Endothelial cell of umbilical vein (primary cell): ENCODE measurements around the gene TBC1D30. TPM values are rescaled to one million over a fixed set of nuclear protein-coding genes. Genes with fewer than 3 reads are reported as not detected.

Experiments
- BruUV-seq: library from RNA; stranded (reverse); fragments of 400-500 nt; replicated peaks from 2 replicates; lab custom pipeline; 2021; lab: Mats Ljungman, UMichigan
- CTCF ChIA-PET: fragments of 300-600, 350-600 bp; sonication (Branson Sonifier 250); formaldehyde crosslinking; loops from one replicate; lab custom pipeline; 2021; ENCODE audit warnings: antibody characterized with exemption, inconsistent platforms; lab: Charles Lee
- POLR2A ChIA-PET: fragments of 300-600, 350-600 bp; sonication (Branson Sonifier 250); formaldehyde crosslinking; loops from one replicate; lab custom pipeline; 2021; ENCODE audit warnings: antibody characterized with exemption, inconsistent platforms; lab: Charles Lee
- DNase-seq: peaks from one replicate; pipeline ENCODE4 v3.0.0-alpha.2; 2011; ENCODE audit warnings: low read depth, low spot score
- FAIRE-seq: peaks from 2 replicates; lab custom pipeline; 2011; peaks lifted over from hg19 to GRCh38; lab: Jason Lieb, UNC
- H2AFZ ChIP-seq: 2 replicates; pipeline ENCODE4 v1.6.0; 2012; ENCODE audit warnings: low read depth, low read length, control low read depth, inconsistent platforms
- H3K27ac ChIP-seq: 2 replicates; pipeline ENCODE4 v1.5.1; 2011; ENCODE audit warnings: low read depth, mild to moderate bottlenecking, control low read depth, low read length, moderate library complexity; ENCODE audit not compliant: insufficient read depth
- H3K27me3 ChIP-seq, 2 experiments: 2 replicates each; pipeline versions ENCODE4 v1.6.0 to v1.6.1; 2011; ENCODE audit warnings: low read length in 2 of 2, mixed read lengths in 1 of 2; ENCODE audit not compliant: control insufficient read depth in 2 of 2, insufficient read depth in 2 of 2
- H3K36me3 ChIP-seq, 2 experiments: 2 replicates in 1 of 2; 3 replicates in 1 of 2; pipeline ENCODE4 v1.5.1; 2011; ENCODE audit warnings: low read length in 2 of 2, mild to moderate bottlenecking in 1 of 2, moderate library complexity in 1 of 2; ENCODE audit not compliant: control insufficient read depth in 2 of 2, insufficient read depth in 2 of 2; ENCODE audit errors: extremely low read depth in 1 of 2
- H3K4me1 ChIP-seq: 3 replicates; pipeline ENCODE4 v1.5.1; 2011; ENCODE audit warnings: mild to moderate bottlenecking, low read length; ENCODE audit not compliant: control insufficient read depth, insufficient read depth; ENCODE audit errors: extremely low read depth
- H3K4me2 ChIP-seq: 2 replicates; pipeline ENCODE4 v1.6.1; 2011; ENCODE audit warnings: low read length, control low read depth, mixed read lengths; ENCODE audit not compliant: insufficient read depth
- H3K4me3 ChIP-seq, 3 experiments: fragments of 200-600 bp in 1 of 3; sonication (generic), shearing (Covaris generic) in 1 of 3; replicated peaks in 1 of 3; 2 replicates each; pipeline ENCODE4 v1.5.1; 2011 to 2016; ENCODE audit warnings: control low read depth in 3 of 3, low read length in 3 of 3, mild to moderate bottlenecking in 2 of 3, inconsistent platforms in 1 of 3, low read depth in 1 of 3, moderate library complexity in 1 of 3; ENCODE audit not compliant: insufficient read depth in 1 of 3
- H3K79me2 ChIP-seq: 2 replicates; pipeline ENCODE4 v1.6.0; 2012; ENCODE audit warnings: low read length, inconsistent platforms; ENCODE audit not compliant: control insufficient read depth, insufficient read depth
- H3K9ac ChIP-seq: replicated peaks from 2 replicates; pipeline ENCODE3; 2011; ENCODE audit warnings: low read length, control low read depth; ENCODE audit not compliant: insufficient read depth; ENCODE audit errors: extremely low read depth
- H3K9me1 ChIP-seq: replicated peaks from 3 replicates; pipeline ENCODE4 v1.6.0; 2011; ENCODE audit warnings: mild to moderate bottlenecking, low read length; ENCODE audit not compliant: control insufficient read depth, insufficient read depth; ENCODE audit errors: extremely low read depth
- H3K9me3 ChIP-seq: replicated peaks from 2 replicates; pipeline ENCODE4 v1.5.1; 2012; ENCODE audit warnings: low read length, inconsistent platforms; ENCODE audit not compliant: control insufficient read depth, insufficient read depth
- H4K20me1 ChIP-seq: replicated peaks from 2 replicates; pipeline ENCODE3; 2011; ENCODE audit warnings: mild to moderate bottlenecking, low read length; ENCODE audit not compliant: control insufficient read depth, insufficient read depth; ENCODE audit errors: extremely low read depth
- EZH2 ChIP-seq: IDR thresholded peaks from 2 replicates; pipeline ENCODE4 v1.6.1; 2012; ENCODE audit warnings: borderline replicate concordance, low read depth, mild to moderate bottlenecking, moderate library complexity, low read length, inconsistent platforms; ENCODE audit not compliant: severe bottlenecking
- FOS ChIP-seq: IDR thresholded peaks from 2 replicates; pipeline ENCODE4 v1.6.1; 2011; ENCODE audit warnings: mild to moderate bottlenecking, low read length, moderate library complexity, borderline replicate concordance; ENCODE audit not compliant: insufficient read depth
- GATA2 ChIP-seq: IDR thresholded peaks from 2 replicates; pipeline ENCODE4 v1.7.0; 2011; ENCODE audit warnings: low read depth, mild to moderate bottlenecking, moderate library complexity, mixed read lengths, low read length; ENCODE audit not compliant: insufficient read length, insufficient read depth
- JUN ChIP-seq: IDR thresholded peaks from 2 replicates; pipeline ENCODE4 v1.6.1; 2011; ENCODE audit warnings: borderline replicate concordance, low read depth; ENCODE audit not compliant: insufficient read length, insufficient read depth
- MYC ChIP-seq: IDR thresholded peaks from one replicate; pipeline ENCODE4 v1.6.1; 2011; ENCODE audit warnings: mild to moderate bottlenecking, low read depth, low read length
- POLR2A ChIP-seq: IDR thresholded peaks from 2 replicates; pipeline ENCODE4 v1.6.1; 2012; ENCODE audit warnings: low read depth, mild to moderate bottlenecking, control low read depth, low read length
- POLR2AphosphoS5 ChIP-seq: IDR thresholded peaks from 2 replicates; pipeline ENCODE4 v1.6.1; 2012; ENCODE audit warnings: low read depth, mild to moderate bottlenecking, control low read depth, low read length, moderate library complexity; ENCODE audit not compliant: insufficient read depth
- dilution Hi-C: fragments of 300-500 bp; cut with MboI; formaldehyde crosslinking; loops from one replicate; pipeline ENCODE4 v1.15.0; 2019; ENCODE audit warnings: low sequenced_read_pairs; ENCODE audit not compliant: extremely low pct_ligation_motif_present
- intact Hi-C: fragments of 100-400 bp; cut with micrococcal nuclease; formaldehyde crosslinking; loops from one replicate; pipeline ENCODE4 v1.10.0; 2022
- polyA plus RNA-seq, 4 experiments: library from polyadenylated mRNA; depleted of rRNA in 3 of 4; stranded (reverse) in 3 of 4; unstranded in 1 of 4; fragments of >200 nt; gene quantifications; 2 replicates each; pipeline versions ENCODE4 v1.2.1 to v1.2.3, GENCODE V29; 2011 to 2012; ENCODE audit warnings: missing spikeins in 1 of 4
- total RNA-seq: library from RNA; stranded (reverse); gene quantifications from 2 replicates; pipeline ENCODE4 v1.2.3, GENCODE V29; 2021
- TF ChIP-seq, protein P1 (sequence below), 2 donors: IDR thresholded peaks; 1 replicate in 1 of 2; 2 replicates in 1 of 2; pipeline ENCODE4 v1.5.1; 2011; ENCODE audit warnings: low read length in 2 of 2, mild to moderate bottlenecking in 2 of 2, moderate library complexity in 2 of 2, control low read depth in 1 of 2, inconsistent platforms in 1 of 2, low read depth in 1 of 2; ENCODE audit not compliant: insufficient read depth in 1 of 2; ENCODE audit errors: extremely low read depth in 1 of 2
- TF ChIP-seq, protein P2 (sequence below): IDR thresholded peaks from 2 replicates; pipeline ENCODE4 v1.6.1; 2011; ENCODE audit not compliant: insufficient read depth, insufficient read length

The TBC1D30 gene
- total and polyA plus RNA-seq, 2 donors (not counting 3 experiments of a cell fraction or from before 2014, with no cell fraction given) = 4.4 to 7.6 TPM

DNA sequence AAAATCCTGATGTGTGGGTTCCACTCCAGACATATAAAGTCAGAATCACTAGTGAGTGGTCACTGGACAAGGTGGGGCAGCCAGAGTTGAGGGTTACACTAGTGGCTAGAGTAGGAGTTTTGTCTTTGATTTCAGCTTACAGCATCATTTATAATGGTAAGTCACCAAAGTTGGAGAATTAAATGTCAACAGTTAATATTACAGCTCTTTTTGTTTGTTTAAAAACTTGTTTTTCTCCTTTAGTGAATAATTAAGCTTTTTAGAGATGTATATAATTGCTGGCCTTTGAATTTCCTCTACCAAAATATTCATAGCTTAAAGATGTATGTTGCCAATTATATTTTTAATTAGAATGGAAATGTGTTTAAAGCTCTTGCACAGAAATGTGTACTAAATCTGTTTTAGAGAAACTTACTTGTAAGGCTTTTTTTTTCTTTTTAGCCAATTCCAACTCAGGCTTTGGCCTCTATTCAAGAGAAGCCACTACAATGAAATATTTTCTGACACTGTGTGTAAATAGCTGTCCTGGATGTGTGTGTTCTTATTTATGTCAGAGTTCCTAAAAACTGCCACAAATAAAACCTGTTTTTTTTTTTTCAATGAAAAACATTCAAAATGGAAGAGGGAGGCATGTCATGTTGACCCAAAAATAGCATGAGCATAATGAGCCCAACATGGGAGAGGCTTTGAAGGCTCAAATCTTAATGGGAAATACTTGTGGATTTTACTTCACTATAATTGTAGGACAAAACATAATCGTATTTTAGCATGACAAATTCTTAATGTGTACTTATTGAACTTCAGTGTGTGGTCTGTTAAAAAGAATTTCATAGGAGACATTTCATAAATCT, 92.2 kb downstream of the TBC1D30 start:
- Histone ChIP-seq H3K4me2 (no peak overlapping the region), H2AFZ (no peak overlapping the region), H3K36me3 (no peaks in the 10 kb centered on the region), H3K9me3 (no peaks in the 10 kb centered on the region), H3K27me3 (peaks cover 18 to 24% of the 10 kb centered on the region in 2 experiments), H3K4me1 (no peaks in the 10 kb centered on the region), H3K27ac (no peak overlapping the region), H3K4me3 (no peak overlapping the region), H4K20me1 (no peaks in the 10 kb centered on the region), H3K79me2 (no peaks in the 10 kb centered on the region), H3K9ac (no peak overlapping the region), H3K9me1 (no peaks in the 10 kb centered on the region)
- BruUV-seq = no TSS peak
- dilution Hi-C loops = no loop called here
- CTCF ChIA-PET = interaction anchor here (1.4 kb wide), 1 partner anchor 10 kb away, joined by 3 read pairs; no protein-coding TSS in a partner anchor
- POLR2A ChIA-PET = no interaction called here
- DNase-seq = no peak
- no peak for FAIRE-seq
- intact Hi-C loops = no loop called here
- TF ChIP-seq POLR2A (no peak), MYC (no peak), POLR2AphosphoS5 (no peak), GATA2 (no peak), JUN (no peak), FOS (no peak), EZH2 (no peak)
- TF ChIP-seq, protein P1, sequence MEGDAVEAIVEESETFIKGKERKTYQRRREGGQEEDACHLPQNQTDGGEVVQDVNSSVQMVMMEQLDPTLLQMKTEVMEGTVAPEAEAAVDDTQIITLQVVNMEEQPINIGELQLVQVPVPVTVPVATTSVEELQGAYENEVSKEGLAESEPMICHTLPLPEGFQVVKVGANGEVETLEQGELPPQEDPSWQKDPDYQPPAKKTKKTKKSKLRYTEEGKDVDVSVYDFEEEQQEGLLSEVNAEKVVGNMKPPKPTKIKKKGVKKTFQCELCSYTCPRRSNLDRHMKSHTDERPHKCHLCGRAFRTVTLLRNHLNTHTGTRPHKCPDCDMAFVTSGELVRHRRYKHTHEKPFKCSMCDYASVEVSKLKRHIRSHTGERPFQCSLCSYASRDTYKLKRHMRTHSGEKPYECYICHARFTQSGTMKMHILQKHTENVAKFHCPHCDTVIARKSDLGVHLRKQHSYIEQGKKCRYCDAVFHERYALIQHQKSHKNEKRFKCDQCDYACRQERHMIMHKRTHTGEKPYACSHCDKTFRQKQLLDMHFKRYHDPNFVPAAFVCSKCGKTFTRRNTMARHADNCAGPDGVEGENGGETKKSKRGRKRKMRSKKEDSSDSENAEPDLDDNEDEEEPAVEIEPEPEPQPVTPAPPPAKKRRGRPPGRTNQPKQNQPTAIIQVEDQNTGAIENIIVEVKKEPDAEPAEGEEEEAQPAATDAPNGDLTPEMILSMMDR (IDR thresholded peaks at IDR 0.05; ENCODE audit: extremely low read depth in 1 of 2, insufficient read depth in 1 of 2, low read depth in 1 of 2, low read length in 2 of 2) = no peak
- TF ChIP-seq, protein P2, sequence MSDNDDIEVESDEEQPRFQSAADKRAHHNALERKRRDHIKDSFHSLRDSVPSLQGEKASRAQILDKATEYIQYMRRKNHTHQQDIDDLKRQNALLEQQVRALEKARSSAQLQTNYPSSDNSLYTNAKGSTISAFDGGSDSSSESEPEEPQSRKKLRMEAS = no peak
